ENCODE data around the gene TMEM74B. TPM values are rescaled to one million over a fixed set of nuclear protein-coding genes. Genes with fewer than 3 reads are reported as not detected.

Gene TMEM74B
- total RNA-seq, 1 experiment from 2014 or later, result 0.06 TPM

DNA sequence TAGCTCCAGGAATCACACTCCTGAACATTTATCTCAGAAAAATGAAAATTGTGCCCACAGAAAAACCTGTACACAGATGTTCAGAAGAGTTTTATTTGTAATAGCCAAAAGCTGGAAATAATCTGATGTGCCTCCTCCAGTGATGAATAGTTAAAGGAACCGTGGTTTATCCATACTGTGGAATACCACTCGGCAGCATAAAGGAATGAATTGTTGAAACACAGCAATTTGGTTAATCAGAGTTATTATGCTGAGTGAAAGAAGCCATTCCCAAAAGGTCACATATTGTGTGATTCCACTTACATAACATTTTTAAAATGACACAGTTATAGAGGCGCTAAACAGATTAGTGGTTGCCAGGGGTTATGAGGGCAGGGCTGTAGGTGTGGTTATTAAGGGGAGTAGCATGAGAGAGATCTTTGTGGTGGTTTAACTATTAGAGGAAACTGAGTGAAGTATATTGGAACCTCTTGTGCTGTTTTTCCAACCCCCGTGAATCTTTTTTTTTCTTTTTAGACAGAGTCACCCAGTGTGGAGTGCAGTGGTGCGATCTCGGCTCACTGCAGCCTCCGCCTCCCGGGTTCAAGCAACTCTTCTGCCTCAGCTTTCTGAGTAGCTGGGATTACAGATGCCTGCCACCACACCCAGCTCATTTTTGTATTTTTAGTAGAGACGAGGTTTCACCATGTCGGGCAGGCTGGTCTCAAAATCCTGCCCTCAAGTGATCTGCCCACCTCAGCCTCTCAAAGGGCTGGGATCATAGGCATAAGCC lies 40.2 kb downstream of the TMEM74B start:
- DNase-seq (ENCODE audit: low read depth), result no peak

DNA sequence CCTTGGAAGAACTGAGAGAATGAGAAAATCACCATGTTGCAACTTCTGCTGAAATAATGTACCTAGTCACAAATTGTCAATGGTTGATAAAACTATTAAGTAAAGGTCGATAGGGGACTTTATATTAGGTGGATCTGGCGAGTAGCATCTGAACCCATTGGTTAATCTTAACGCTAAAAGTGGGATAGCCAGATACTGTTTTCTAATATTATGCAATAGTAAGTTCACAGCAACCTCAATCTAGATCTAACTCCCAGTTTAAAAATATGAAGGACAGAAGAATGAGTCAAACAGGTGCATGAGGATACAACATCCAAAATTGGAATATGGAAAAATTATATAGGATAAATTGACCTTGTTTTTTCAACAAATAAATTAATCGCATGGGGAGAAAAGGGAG lies 47.5 kb downstream of the TMEM74B start:
- no peak for DNase-seq (ENCODE audit: low read depth)

DNA sequence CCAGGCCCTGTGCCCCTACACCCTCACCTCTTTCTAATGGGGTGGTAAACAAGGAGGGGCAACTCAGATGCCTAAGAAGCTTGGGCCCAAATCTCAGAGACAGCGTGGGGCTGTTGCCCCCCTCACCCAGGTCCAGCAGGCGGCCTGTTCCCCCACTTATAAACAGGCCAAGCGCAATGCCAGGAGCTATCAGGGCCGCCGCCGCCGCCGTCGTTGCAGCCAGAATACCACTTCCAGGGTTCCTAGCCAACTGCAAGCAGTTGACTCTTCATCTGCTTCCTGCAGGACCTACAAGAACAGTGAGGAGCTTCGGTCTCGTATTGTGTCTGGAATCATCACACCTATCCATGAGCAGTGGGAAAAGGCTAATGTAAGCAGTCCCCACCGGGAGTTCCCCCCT lies 49.9 kb downstream of the TMEM74B start:
- no peak for DNase-seq (ENCODE audit: low read depth)

DNA sequence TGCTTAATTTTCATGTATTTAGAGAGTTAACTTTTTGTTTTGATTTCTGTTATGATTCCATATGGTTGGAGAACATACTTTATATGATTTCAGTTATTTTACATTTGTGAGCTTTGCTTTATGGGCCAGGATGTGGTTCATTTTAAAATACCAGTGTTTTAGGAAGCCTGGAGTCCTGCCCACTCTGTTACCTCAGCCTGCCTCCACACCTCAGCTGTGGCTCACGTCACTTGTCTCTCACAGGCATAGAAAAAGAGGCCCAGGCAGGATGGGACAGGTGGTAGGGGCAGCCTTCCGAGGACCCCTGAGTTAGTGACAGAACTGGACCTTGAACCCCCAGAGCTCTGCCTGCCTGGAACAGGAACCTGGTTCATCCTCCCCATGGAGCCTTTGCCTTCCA lies 50.4 kb downstream of the TMEM74B start:
- DNase-seq (ENCODE audit: low read depth), result no peak

DNA sequence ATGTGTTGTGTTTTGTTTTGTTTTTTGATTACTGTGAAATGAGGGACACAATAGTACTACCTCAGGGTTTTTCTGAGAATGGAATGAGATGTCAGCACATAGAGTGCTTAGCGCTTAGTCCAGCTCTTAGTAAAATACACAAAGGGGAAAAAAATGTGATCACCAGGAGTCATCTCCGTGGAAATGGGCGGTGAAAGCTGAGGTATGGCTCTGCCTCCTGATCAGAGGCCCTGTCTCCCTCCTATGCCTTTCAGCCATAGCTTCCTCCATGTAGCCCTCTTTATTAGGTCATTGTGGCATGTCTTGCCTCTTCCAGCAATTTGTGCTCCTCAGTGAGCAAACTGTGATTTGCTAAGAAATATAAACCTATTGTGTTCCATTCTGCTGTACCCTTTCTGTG lies 53.4 kb downstream of the TMEM74B start:
- no peak for DNase-seq (ENCODE audit: low read depth)

DNA sequence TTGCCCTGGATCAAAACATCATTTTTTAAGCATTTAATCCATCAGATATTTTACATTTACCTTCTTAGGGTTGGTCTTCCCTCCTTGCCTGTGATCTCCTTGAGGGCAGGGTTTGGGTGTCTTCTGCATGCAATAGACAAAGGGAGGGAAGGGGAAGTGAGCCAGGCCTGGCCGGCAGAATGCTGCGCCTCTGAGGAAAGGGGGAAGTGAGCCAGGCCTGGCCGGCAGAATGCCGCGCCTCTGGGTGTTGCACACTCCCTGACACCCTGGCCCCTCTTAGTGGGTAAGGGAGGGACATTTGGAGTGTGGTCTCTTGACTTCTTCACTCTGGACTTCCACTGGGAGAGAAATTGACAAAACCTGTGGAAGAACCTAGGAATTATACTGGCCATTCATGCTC lies 53.9 kb downstream of the TMEM74B start:
- no peak for DNase-seq (ENCODE audit: low read depth)

Other genes starting within 250 kb of the TMEM74B start
- gene RSPO4, start 182.7 kb downstream of the TMEM74B start, total RNA-seq (2014; rRNA removed; shearing (Covaris generic)), result 2.1 TPM in 1 of 2 replicates, not detected in the other
- 71.8 and 102 TPM in 2 replicates for gene PSMF1, start 66.4 kb downstream of the TMEM74B start, total RNA-seq (2014; rRNA removed; shearing (Covaris generic))
- not detected in 2 replicates for gene C20orf202, start 18.5 kb upstream of the TMEM74B start, total RNA-seq (2014; rRNA removed; shearing (Covaris generic))
- gene RAD21L1, start 41.1 kb upstream of the TMEM74B start, total RNA-seq (2014; rRNA removed; shearing (Covaris generic)), result 0.63 and 0.86 TPM in 2 replicates
- gene SNPH, start 81.3 kb upstream of the TMEM74B start, total RNA-seq (2014; rRNA removed; shearing (Covaris generic)), result 1.6 and 3.0 TPM in 2 replicates
- 1.3 and 3.7 TPM in 2 replicates for gene SDCBP2, start 144.2 kb upstream of the TMEM74B start, total RNA-seq (2014; rRNA removed; shearing (Covaris generic))
- 72.4 and 77.9 TPM in 2 replicates for gene FKBP1A, start 208.1 kb upstream of the TMEM74B start, total RNA-seq (2014; rRNA removed; shearing (Covaris generic))

All from Daoy (cell line).